HG02642 (cell line): ENCODE results near the gene ANKRD63.

Source experiments
- ATAC-seq: cut with Tn5 transposase; IDR thresholded peaks from one replicate; pipeline ENCODE4 v1.9.1; 2021; ENCODE audit warnings: mild to moderate bottlenecking; ENCODE audit not compliant: unreplicated experiment, poor library complexity

The ANKRD63 gene

GRCh38 chr15:40296561-40297230 is 13.8 kb upstream of the ANKRD63 start:
- ATAC-seq, result no peak

DNA sequence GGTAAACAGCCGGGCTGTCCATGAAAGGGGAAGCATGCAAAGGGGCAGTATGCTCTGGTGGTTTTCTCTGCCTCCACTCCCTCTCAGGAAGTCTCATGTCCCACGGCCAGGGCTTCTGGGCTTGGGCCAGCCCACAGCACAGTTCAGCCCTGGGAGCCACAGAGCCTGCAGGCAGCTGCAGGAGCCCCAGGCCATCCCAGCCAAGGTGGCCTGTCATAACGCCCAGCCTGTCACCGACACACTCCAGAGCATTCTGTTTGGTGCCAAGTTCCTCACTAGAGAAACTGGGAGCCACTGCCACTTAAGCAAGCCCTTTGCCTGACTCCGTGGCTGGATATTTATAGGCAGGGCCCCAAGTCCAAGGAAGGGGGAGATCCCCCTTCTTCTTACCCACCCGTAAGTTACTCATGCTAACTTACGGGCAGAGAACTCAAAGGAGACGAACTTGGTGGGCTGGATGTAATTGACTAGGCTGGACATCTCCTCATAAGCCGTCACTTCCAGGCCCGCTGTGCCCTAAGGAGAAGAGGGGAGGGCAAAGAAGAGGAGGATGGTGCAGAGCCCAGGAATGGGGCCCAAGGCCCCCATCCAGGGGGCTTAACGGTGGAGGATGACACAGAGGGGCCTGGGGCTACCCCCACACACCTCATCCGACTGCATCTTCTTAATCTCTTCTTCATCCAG is 13.2 kb upstream of the ANKRD63 start:
- no peak for ATAC-seq

GRCh38 chr15:40295297-40295696 is 12.4 kb upstream of the ANKRD63 start:
- no peak for ATAC-seq

GRCh38 chr15:40293905-40294895 is 11.3 kb upstream of the ANKRD63 start:
- no peak for ATAC-seq

- ATAC-seq, result no peak
These were observed 10.1 kb upstream of the ANKRD63 start for GRCh38 chr15:40293006-40293405.

DNA sequence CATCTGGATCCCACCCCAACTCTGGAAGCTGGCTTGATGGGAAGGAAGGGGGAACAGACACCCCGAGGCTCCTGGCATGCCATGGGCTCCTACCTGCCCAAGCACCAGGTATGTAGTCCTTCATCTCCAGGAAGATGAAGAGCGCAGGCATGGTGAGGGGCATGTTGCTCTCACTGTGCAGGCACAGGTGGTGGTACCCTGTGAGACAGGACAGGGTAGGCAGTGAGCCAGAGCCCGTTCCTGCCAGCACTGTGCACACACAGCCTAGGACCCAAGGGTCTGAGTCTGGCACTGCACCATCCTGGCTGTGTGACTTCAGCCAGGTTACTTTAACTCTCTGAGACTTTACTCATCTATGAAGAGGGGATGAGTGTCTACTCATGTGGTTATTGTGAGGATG is 9.4 kb upstream of the ANKRD63 start:
- ATAC-seq, result no peak

DNA sequence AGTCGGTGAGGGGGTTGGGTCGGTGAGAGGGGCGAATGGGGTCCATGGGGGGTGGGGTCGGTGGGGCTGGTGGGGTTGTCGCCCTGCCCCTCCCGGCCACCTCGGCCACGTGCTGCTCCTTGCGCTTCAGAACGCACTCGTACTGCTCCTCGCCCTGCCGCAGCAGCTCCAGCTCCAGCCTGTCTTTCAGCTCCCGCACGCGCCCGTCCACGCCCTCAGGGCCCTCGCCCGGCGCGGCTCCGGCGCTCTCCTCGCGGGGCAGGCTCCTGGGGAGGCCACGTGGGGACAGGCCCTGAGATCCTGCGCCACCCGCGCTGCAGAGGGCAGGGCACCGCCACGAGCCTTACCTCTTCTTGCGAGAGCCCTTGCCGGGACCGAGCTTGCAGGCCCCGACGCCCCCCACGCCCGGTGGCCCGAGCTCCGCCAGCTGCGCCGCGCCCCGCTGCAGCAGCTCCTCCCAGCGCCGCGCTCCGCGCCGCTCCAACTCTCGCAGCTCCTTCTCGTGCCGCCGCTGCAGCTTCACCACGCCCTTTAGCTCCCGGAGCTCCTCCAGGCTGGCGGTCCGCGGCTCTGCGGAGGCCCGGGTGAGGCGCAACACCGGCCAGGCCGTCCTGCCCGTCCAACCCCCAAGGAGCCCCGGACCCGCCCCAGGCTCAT is 8.2 kb upstream of the ANKRD63 start:
- no peak for ATAC-seq

GRCh38 chr15:40290545-40290917 is 7.7 kb upstream of the ANKRD63 start:
- ATAC-seq, result no peak

DNA sequence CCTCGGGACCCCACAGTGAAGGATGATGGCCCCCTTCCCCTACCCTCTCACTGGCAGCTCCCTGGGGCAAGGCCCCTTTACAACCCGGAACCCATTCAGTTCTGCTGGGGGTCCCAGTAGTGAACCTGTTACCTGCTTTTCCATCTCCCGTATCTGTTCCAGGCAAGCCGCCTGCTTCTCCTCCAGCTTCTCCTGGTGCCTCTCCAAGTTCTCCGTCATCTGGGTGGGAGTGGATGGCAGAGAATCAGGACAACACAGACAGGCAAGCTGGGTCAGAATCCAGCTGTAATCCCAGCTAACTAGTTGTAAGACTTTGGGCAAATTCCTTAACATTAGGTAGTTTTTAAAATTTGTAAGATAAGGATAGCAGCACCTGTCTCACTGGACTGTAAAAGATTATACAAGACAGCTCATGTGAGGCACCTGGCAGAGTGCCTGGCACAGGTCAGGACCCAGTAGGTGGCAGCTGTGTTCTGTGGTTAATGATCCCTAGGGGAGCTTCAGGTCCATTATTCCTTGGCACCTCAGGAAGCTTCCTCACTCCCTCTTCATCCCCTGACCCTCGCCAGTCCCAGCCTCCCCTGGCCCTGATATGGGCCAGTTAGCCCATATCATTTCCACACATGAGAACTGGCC is 6.4 kb upstream of the ANKRD63 start:
- ATAC-seq, result no peak

- ATAC-seq, result no peak
These were observed 5.1 kb upstream of the ANKRD63 start for GRCh38 chr15:40287968-40288367.

- ATAC-seq, result no peak
These were observed 4.6 kb upstream of the ANKRD63 start for GRCh38 chr15:40287505-40287904.

- no peak for ATAC-seq
These were observed 3.9 kb upstream of the ANKRD63 start for GRCh38 chr15:40286794-40287193.

- no peak for ATAC-seq
These were observed 3.2 kb upstream of the ANKRD63 start for GRCh38 chr15:40286061-40286532.

GRCh38 chr15:40285554-40286011 is 2.7 kb upstream of the ANKRD63 start:
- ATAC-seq, result no peak

- no peak for ATAC-seq
These were observed 2.3 kb upstream of the ANKRD63 start for GRCh38 chr15:40285151-40285550.

- no peak for ATAC-seq
These were observed 894 bp upstream of the ANKRD63 start for GRCh38 chr15:40283615-40284300.

GRCh38 chr15:40282147-40282868 is 556 bp downstream of the ANKRD63 start:
- peak; percentile 44 for ATAC-seq

- ATAC-seq, result no peak
These were observed 1.1 kb downstream of the ANKRD63 start for GRCh38 chr15:40281801-40282146.
